HG02840 (cell line): ENCODE data around the gene PTGS2.

Experiments
- ATAC-seq: cut with Tn5 transposase; IDR thresholded peaks from one replicate; pipeline ENCODE4 v1.9.1; 2021; ENCODE audit warnings: mild to moderate bottlenecking, moderate library complexity, moderate number of reproducible peaks; ENCODE audit not compliant: unreplicated experiment, low FRiP score

Gene PTGS2

DNA sequence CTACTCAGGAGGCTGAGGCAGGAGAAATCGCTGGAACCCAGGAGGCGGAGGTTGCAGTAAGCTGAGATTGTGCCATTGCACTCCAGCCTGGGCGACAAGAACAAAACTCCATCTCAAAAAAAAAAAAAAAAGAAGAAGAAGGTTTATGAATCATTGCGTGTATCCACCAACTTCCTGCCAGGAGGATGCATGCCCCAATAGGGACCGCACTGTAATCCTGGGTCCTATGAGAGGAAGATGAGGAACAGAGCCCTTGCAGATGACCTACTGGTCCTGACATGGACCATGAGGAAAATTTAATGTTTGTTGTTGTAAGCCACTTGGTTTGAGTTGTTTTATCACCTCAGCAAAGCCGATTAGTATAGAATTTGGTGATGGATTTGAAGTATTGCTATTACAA, 56.7 kb downstream of the PTGS2 start:
- ATAC-seq = no peak
